Right hindlimb (tissue), 1 donor: ENCODE measurements around the gene ANKHD1.

Experiments
- DNase-seq: peaks from one replicate; pipeline ENCODE4 v3.0.0-alpha.2; 2018

The ANKHD1 gene

GRCh38 chr5:140547508-140548299 lies 146.1 kb downstream of the ANKHD1 start, which contains the start of gene EIF4EBP3:
Gene EIF4EBP3 (plus strand): TSS chr5:140547662. CDS start chr5:140547738, 76 bp downstream.
- DNase-seq: peak; percentile 98

GRCh38 chr5:140548300-140548688 lies 146.7 kb downstream of the ANKHD1 start:
- no peak for DNase-seq

GRCh38 chr5:140548791-140549190 lies 147.2 kb downstream of the ANKHD1 start:
- no peak for DNase-seq

- DNase-seq: no peak
These were observed 147.9 kb downstream of the ANKHD1 start for GRCh38 chr5:140549237-140550144.

- no peak for DNase-seq
These were observed 148.8 kb downstream of the ANKHD1 start for GRCh38 chr5:140550147-140551079.

GRCh38 chr5:140551872-140552271 lies 150.2 kb downstream of the ANKHD1 start:
- no peak for DNase-seq

- no peak for DNase-seq
These were observed 152.0 kb downstream of the ANKHD1 start for GRCh38 chr5:140553657-140554056.

GRCh38 chr5:140554454-140554853 lies 152.8 kb downstream of the ANKHD1 start:
- DNase-seq: no peak

- DNase-seq: no peak
These were observed 154.2 kb downstream of the ANKHD1 start for GRCh38 chr5:140555747-140556312.

GRCh38 chr5:140556438-140556837 lies 154.8 kb downstream of the ANKHD1 start:
- no peak for DNase-seq

- peak; percentile 96 for DNase-seq
These were observed 155.6 kb downstream of the ANKHD1 start, which contains the start of gene SRA1 for GRCh38 chr5:140557136-140557805. Gene SRA1 (minus strand): TSS chr5:140557473. CDS start chr5:140557452, 21 bp downstream.

- DNase-seq: no peak
These were observed 156.3 kb downstream of the ANKHD1 start for GRCh38 chr5:140557965-140558364.

GRCh38 chr5:140558542-140558941 lies 156.9 kb downstream of the ANKHD1 start:
- no peak for DNase-seq

GRCh38 chr5:140560227-140560626 lies 158.6 kb downstream of the ANKHD1 start:
- DNase-seq: no peak

- DNase-seq: no peak
These were observed 160.3 kb downstream of the ANKHD1 start for GRCh38 chr5:140561753-140562523.

- DNase-seq: no peak
These were observed 162.0 kb downstream of the ANKHD1 start for GRCh38 chr5:140563596-140563995.

- peak; percentile 98 for DNase-seq
These were observed 162.8 kb downstream of the ANKHD1 start, which contains the start of the genes APBB3 and SLC35A4 for GRCh38 chr5:140564196-140565023. Gene APBB3 (minus strand): TSS chr5:140564598. CDS start chr5:140564245, 353 bp downstream. Gene SLC35A4 (plus strand): TSS chr5:140564828. CDS start chr5:140567170, 2,342 bp downstream.

- no peak for DNase-seq
These were observed 163.6 kb downstream of the ANKHD1 start for GRCh38 chr5:140565024-140565779.

- no peak for DNase-seq
These were observed 164.1 kb downstream of the ANKHD1 start for GRCh38 chr5:140565780-140566095.
